ENCODE measurements around the gene RABL3. TPM values are rescaled to one million over a fixed set of nuclear protein-coding genes. Genes with fewer than 3 reads are reported as not detected.
"Not testable (repeated sequence)": the region's sequence is repeated elsewhere in the genome, so short reads cannot be mapped to it uniquely, and the experiment has no call there.

The RABL3 gene, protein sequence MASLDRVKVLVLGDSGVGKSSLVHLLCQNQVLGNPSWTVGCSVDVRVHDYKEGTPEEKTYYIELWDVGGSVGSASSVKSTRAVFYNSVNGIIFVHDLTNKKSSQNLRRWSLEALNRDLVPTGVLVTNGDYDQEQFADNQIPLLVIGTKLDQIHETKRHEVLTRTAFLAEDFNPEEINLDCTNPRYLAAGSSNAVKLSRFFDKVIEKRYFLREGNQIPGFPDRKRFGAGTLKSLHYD
- total RNA-seq (10 to 100 TPM; 13.8 to 33.9 (median 23.3) TPM), polyA plus RNA-seq (1 to 10 TPM; 2.8 to 8.7 TPM)
- long read RNA-seq, donor 1, transcript RABL3-201 (8 exons, 3,883 nt) = major isoform, 10 of 15 reads
- long read RNA-seq, donor 1, partial matches to known transcripts = 0 of 15 reads
- long read RNA-seq, donor 1, other reads (novel, unspliced or antisense) = 4 of 15 reads
- long read RNA-seq, donor 2, transcript RABL3-201 (8 exons, 3,883 nt) = major isoform, 12 of 15 reads
- long read RNA-seq, donor 2, partial matches to known transcripts = 0 of 15 reads
- long read RNA-seq, donor 2, other reads (novel, unspliced or antisense) = 2 of 15 reads
- long read RNA-seq, donor 3, transcript RABL3-201 (8 exons, 3,883 nt) = major isoform, 26 of 30 reads
- long read RNA-seq, donor 3, partial matches to known transcripts = 0 of 30 reads
- long read RNA-seq, donor 3, other reads (novel, unspliced or antisense) = 4 of 30 reads

DNA sequence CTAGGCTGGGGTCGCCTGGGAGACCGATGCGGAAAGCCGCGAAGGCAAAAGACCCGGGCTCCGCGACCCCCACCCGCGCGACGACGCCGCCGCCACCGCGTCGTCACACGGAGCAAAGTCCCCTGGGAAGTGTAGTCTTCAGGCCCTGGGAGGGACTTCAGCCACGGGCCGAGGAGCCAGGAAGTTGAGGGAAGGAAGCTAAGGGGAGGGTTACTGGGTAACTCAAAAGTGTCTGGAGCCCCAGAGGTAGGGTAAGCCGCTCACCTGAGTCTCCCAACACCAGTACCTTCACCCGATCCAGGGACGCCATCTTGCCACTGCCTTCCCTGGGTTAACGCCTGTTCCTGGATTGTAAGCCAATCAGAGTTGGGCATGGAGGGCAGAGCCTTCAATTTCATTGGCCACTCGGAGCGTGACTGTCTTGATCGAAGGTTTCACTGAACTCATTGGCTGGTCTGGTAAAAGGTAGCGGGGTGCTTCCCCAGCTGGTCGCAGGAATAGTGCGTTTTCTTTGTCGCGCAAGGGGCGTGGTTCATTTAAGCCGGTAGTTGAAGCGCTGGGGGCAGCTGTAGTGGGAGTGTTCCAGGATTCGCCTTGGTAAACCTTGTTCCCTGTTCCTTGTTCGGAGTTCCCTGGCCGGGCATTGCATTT lies at the start of gene RABL3, which contains the start of gene GTF2E1:
TSS of gene RABL3 (minus strand) at position 319 of the 651 bp plus-strand sequence. CDS start at position 310, 9 bp downstream.
TSS of gene GTF2E1 (plus strand) at position 547 of the 651 bp plus-strand sequence. CDS start 7,809 bp downstream, outside the sequence.
- H3K4me3 ChIP-seq = peak within 1 kb of the TSS; percentile 64 to 95 (median 84)
- intact Hi-C loops (cut with DNase I) = loop anchor here in 6 of 10 donors (1.0 to 5.0 kb wide), 5 partner anchors 125 to 325 kb away; partner anchors contain the start of gene NDUFB4 (in 5 of the 6)
- ATAC-seq = peak; percentile 99 to 100 (median 100)
- H3K27me3 ChIP-seq = no peaks in the 10 kb centered on the region
- H3K36me3 ChIP-seq = peaks cover 0 to 16% (median 6%) of the 10 kb centered on the region in 9 donors
- DNase-seq = peak; percentile 90 to 99
- peak within 1 kb of the TSS; percentile 73 to 99 (median 94) for H3K27ac ChIP-seq
- 0% methylated on average over 39 of the region's 39 CpGs for WGBS, 2 donors
- peaks cover 4 to 32% (median 21%) of the 10 kb centered on the region in 9 donors for H3K4me1 ChIP-seq
- TF ChIP-seq, protein P1, sequence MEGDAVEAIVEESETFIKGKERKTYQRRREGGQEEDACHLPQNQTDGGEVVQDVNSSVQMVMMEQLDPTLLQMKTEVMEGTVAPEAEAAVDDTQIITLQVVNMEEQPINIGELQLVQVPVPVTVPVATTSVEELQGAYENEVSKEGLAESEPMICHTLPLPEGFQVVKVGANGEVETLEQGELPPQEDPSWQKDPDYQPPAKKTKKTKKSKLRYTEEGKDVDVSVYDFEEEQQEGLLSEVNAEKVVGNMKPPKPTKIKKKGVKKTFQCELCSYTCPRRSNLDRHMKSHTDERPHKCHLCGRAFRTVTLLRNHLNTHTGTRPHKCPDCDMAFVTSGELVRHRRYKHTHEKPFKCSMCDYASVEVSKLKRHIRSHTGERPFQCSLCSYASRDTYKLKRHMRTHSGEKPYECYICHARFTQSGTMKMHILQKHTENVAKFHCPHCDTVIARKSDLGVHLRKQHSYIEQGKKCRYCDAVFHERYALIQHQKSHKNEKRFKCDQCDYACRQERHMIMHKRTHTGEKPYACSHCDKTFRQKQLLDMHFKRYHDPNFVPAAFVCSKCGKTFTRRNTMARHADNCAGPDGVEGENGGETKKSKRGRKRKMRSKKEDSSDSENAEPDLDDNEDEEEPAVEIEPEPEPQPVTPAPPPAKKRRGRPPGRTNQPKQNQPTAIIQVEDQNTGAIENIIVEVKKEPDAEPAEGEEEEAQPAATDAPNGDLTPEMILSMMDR (IDR thresholded peaks at IDR 0.05) = no peak
- H3K9me3 ChIP-seq = peaks cover 0 to 5% (median 0%) of the 10 kb centered on the region in 11 donors

DNA sequence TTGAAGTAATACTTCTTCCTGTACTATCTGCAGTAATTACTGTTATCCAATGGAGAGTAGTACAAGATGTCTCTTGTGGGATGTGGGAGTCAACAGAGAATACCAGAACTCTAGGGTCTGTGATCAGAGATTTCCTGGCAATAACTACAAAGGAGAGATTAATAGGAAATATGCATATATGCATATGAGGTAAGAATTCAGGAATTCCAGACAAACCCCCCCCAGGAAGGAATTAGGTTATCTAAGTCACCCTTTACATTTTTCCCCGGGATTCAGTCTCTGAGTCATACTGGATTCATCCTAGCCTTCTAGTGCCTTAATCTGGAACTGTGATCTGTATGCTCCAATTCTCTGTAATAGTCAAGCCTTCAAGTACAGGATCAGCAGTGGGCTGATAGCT lies 49.6 kb upstream of the RABL3 start:
- no peaks in the 10 kb centered on the region for H3K4me1 ChIP-seq
- WGBS, 2 donors = 41 to 60% methylated on average over 1 of the region's 1 CpG
- no peaks in the 10 kb centered on the region for H3K27me3 ChIP-seq
- TF ChIP-seq, protein P1 (IDR thresholded peaks at IDR 0.05) = no peak
- no peaks in the 10 kb centered on the region for H3K9me3 ChIP-seq
- intact Hi-C loops (cut with DNase I) = loop anchor here in 6 of 10 donors (2.0 to 10.0 kb wide), 4 partner anchors 229 to 547 kb away; no protein-coding TSS in a partner anchor
- H3K36me3 ChIP-seq = no peaks in the 10 kb centered on the region
- no peak for DNase-seq
- ATAC-seq = no peak
- no peak overlapping the region for H3K4me3 ChIP-seq
- H3K27ac ChIP-seq = no peak overlapping the region

DNA sequence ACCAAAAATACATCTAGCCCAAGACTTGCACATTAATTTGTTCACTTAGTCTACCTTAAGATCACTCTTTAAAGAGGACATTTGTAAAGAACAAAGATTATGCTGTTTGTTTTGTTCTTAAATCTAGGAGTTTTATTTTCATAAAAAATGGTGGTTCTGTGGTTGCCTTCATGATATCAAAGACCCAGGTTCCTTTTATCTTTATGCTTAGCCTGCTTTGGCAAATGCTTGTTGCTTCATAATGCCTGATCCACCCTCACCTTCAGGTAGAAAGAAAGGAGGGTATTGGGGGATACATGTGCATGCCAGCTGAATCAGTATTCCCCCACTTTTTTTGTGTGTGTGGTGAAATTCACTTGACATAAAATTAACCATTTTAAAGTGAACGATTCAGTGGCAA lies 48.7 kb upstream of the RABL3 start:
- ATAC-seq (no peak), DNase-seq (no peak)
- Histone ChIP-seq H3K4me1 (no peaks in the 10 kb centered on the region), H3K27me3 (no peaks in the 10 kb centered on the region), H3K4me3 (no peak overlapping the region), H3K9me3 (no peaks in the 10 kb centered on the region), H3K36me3 (no peaks in the 10 kb centered on the region), H3K27ac (no peak overlapping the region)
- 87 to 93% methylated on average over 1 of the region's 1 CpG for WGBS, 2 donors
- TF ChIP-seq, protein P1 (IDR thresholded peaks at IDR 0.05) = no peak
- intact Hi-C loops (cut with DNase I) = loop anchor here in 6 of 10 donors (5.0 to 10.0 kb wide), 3 partner anchors 229 to 546 kb away; no protein-coding TSS in a partner anchor

DNA sequence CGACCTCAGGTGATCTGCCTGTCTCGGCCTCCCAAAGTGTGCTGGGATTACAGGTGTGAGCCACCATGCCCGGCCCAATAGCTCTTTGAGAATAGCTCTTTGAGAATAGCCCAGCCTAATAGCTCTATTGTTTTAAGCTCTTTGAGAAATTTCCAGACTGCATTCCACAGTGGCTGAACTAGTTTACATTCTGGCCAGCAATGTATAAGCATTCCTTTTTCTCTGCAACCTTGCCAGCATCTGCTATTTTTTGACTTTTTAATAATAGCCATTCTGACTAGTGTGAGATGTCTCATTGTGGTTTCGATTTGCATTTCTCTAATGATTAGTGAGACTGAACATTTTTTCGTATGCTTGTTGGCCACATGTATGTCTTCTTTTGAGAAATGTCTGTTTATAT lies 43.5 kb upstream of the RABL3 start:
- DNase-seq; intact Hi-C loops (cut with DNase I); H3K27ac ChIP-seq; H3K9me3 ChIP-seq; H3K4me1 ChIP-seq; ATAC-seq; H3K27me3 ChIP-seq; H3K4me3 ChIP-seq: not testable (repeated sequence)
- H3K36me3 ChIP-seq = peaks cover 0 to 22% (median 0%) of the 10 kb centered on the region in 9 donors
- WGBS, 2 donors = 69 to 73% methylated on average over 5 of the region's 5 CpGs
